IPS-18c (cell line): Measurements from ENCODE around the gene UXT.

Experiments used
- H3K4me3 ChIP-seq: 2 replicates; pipeline ENCODE4 v1.7.0; 2013; ENCODE audit warnings: low read depth, mild to moderate bottlenecking, low read length, moderate library complexity; ENCODE audit not compliant: insufficient read depth
- H3K9me3 ChIP-seq: one replicate; pipeline ENCODE4 v1.6.1; 2013; ENCODE audit warnings: mild to moderate bottlenecking, low read length, moderate library complexity; ENCODE audit not compliant: control insufficient read depth, insufficient read depth

The UXT gene

DNA sequence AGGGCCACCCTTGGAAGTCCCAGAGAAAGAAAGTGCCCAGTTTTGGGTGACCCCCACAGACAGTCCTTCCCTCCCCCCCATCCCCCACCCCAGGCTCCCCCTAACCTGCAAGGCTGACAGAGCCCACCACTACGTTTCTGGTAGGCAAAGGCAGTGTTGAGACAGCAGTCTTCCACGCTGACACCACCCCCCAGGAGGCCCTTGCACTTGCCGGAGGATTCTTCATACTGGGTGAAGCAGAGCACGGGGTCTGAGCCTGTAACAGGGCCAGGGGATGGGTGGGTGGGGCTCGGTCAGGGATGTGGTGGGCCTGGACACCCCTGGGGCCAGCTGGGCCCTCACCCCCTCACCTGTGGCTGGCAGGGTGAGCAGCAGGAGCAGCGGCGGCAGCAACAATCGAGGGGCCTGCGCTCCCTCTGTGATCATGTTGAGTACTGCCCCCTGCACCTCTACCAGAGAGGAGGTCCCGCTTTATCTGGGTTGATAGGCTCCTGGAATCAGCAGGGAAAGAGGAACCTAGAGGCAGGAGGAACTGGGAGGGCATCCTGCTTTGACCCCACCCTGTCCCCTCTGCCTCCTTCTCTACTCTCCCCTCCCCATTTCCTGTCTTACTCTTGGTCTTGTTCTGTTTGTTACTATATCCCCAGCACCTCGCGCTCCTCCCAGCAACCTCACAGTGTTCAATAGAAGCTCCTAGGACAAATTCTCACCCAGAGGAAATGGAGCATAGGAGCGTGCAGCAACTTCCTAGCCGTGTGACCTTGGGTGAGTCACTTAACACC is 29.4 kb downstream of the UXT start, which contains the start of gene CFP:
Gene CFP (minus strand): TSS at position 512 of the 782 bp plus-strand sequence. CDS start 86 bp downstream, at position 426.
- Histone ChIP-seq H3K4me3 (no peak within 1 kb of the TSS; the same call in 1 of the 2 replicates), H3K9me3 (peaks cover 10% of the 10 kb centered on the region)

DNA sequence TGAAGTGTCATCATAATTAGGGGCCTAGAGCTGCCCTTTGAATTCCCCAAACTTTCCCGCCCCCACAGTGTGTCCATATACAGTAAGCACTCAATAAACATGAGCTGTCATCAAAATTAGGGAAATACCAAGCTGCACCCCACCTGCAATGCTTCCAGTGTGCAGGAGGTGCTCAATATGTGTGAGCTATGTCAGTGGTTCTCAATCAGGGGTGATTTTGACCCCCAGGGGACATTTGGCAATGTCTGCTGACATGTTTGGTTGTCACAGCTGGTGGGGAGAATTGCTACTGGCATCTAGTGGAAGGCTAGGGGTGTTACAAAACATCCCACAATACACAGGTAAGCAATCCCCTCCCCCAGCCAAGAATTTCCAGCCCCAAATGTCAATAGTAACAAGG is 30.0 kb downstream of the UXT start:
- Histone ChIP-seq H3K4me3 (no peak overlapping the region), H3K9me3 (peaks cover 10% of the 10 kb centered on the region)

DNA sequence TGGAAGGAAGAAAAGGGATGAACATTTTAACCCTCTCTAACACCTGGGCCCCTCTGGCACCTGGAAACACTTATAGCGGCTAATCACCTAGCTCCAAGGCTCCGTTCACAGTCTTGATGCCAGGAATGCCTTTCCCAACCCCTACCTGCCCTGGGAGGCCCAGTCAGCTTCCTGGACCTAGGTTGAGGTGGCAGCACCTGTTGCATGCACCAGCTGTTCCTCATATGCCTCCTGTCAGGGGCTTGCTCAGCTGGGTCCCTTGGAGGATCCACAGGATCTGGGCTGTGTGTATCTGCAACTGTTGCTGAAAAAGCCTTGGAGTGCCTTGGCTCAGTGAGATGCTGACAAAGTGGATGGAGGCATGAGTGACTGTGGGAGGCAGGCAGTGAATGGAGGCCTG is 33.6 kb downstream of the UXT start:
- Histone ChIP-seq H3K9me3 (peaks cover 5% of the 10 kb centered on the region), H3K4me3 (no peak overlapping the region)

DNA sequence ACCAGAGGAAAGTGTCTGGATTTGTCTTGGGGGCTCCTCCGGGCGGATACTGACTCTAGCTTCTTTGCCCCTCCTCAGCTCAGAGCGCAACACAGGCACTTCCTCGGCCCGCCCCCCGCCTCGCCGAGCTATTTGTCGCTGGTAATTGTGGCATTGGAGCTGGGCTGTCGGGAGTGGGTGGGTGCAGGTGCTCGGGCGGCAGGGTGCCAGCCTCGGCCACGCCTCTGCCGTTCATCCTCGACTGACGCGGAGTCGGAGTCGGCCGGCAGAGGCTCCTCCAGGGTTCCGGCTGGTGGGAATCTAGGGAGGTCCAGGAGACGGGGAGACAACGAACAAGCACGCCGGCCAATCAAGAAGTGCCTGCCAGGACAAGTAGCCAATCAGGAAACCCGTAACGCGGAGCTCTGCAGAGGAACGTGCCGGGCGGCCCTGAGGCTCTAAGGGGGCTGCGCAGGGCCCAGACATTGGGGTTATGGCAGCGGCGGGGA is 35.4 kb downstream of the UXT start:
- peaks cover 5% of the 10 kb centered on the region for H3K9me3 ChIP-seq
- H3K4me3 ChIP-seq = peak overlapping the region; percentile 36; the same call in 1 of the 2 replicates

DNA sequence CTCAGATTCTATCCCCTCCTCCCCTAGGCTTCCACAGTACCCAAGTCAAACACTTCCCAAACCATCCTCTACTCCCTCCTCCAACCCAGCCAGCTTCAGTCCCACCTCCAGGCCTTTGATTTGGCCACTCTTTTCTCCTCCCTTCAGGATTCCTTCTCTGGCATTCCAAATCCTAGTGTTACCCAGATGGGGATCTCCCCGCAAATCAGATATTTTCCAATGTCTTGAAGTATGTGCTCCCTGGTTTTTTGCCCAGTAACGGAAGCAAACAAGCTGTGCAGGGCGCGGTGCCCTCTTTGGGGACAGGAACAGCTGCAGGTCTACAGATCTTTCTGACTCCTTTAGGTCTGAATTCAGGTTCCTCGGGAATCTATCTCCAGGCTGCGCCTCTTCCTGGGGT is 37.1 kb downstream of the UXT start:
- peaks cover 2% of the 10 kb centered on the region for H3K9me3 ChIP-seq

DNA sequence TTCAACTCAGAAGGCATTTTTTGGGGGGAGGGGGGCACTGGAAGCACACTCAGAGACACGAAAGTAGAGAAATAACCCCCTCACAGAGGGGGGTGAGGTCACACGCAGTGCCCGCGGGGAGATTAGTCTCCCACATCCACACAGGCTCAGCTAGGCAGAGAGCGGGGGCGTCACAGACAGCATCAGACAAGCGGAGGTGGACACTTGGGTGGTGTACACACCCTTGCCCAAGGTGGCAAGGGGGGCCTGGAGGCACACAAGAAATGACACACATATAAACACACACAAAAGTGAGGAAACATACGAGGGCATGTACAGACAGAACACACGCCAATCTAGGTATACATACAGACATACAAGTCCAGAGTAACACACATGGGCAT is 38.7 kb downstream of the UXT start:
- peaks cover 7% of the 10 kb centered on the region for H3K9me3 ChIP-seq
- H3K4me3 ChIP-seq = peak overlapping the region; percentile 40

More for the DNA sequence above, 37.1 kb downstream of the UXT start:
- no peak overlapping the region for H3K4me3 ChIP-seq

DNA sequence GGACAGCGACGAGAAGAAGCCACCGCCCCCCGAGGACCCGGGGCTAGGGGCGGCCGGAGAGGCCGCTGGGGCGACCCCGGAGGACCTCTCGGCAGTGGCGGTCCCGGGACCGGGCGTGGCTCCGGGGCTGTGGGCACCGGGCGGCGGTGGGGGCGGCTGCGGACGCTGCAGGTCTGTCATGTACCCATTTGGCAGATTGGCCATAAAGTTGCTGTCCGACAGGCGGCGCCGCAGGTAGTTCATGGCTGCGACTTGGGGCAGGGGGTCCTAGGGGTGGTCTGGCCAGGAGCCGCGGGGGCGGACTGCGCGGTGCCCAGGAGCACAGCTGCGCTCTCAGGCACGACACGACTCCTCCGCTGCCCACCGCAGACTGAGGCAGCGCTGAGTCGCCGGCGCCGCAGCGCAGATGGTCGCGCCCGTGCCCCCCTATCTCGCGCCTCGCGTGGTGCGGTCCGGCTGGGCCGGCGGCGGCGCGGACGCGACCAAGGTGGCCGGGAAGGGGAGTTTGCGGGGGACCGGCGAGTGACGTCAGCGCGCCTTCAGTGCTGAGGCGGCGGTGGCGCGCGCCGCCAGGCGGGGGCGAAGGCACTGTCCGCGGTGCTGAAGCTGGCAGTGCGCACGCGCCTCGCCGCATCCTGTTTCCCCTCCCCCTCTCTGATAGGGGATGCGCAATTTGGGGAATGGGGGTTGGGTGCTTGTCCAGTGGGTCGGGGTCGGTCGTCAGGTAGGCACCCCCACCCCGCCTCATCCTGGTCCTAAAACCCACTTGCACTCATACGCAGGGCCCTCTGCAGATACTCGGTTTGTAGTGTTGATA is 39.3 kb downstream of the UXT start, which contains the start of gene SYN1:
Gene SYN1 (minus strand): TSS at position 372 of the 817 bp plus-strand sequence. CDS start 129 bp downstream, at position 243.
- H3K9me3 ChIP-seq = peaks cover 7% of the 10 kb centered on the region
- peak within 1 kb of the TSS; percentile 40 for H3K4me3 ChIP-seq

DNA sequence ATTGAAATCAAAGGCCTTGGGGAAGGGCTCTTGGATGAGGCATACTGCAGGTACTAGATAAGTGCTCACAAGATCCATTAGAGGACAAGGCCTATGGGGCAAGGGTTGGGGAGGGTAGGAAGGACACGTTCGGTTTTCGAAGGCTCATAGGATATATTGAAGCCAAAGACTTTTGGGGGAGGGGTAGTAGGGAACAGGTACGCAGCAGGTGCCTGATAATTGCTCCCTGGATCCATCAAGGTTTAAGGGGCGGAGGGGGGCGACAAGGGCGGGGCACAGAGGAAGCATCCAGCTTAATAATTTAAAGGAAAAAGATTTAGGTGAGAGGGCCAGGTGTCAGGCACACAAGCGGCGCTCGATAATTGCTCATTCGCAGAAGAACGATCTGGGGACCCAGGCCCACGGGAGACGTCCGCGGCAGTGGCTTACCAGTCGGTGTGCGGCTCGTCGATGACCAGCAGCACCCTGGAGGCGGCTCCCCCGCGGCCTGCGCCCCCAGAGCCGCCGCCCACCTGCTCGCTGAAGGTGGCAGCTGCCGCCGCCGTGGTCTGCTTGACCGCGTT is 40.0 kb downstream of the UXT start:
- peak overlapping the region; percentile 38; the same call in 1 of the 2 replicates for H3K4me3 ChIP-seq

DNA sequence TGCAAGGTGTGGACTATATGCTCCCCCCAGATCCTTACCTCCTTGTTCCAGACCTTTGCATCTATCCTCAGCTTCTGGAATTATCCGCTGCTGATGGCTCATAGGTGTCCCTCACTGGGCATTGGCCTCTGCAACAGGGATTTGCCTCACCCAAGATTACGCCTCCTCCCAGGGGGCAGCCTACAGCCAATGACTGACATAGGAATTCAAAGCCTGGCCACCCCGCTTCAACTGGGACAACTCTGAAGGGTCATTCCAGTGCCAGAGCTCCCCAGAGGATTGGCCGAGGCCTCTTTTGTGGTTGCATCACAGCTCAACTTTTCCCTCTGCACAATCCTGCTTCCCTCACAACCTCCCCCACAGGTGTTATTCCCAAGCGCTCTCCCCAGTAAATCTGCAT is 44.4 kb downstream of the UXT start:
- H3K9me3 ChIP-seq = peaks cover 11% of the 10 kb centered on the region
- H3K4me3 ChIP-seq = no peak overlapping the region

More for the DNA sequence above, 40.0 kb downstream of the UXT start:
- H3K9me3 ChIP-seq = peaks cover 7% of the 10 kb centered on the region

DNA sequence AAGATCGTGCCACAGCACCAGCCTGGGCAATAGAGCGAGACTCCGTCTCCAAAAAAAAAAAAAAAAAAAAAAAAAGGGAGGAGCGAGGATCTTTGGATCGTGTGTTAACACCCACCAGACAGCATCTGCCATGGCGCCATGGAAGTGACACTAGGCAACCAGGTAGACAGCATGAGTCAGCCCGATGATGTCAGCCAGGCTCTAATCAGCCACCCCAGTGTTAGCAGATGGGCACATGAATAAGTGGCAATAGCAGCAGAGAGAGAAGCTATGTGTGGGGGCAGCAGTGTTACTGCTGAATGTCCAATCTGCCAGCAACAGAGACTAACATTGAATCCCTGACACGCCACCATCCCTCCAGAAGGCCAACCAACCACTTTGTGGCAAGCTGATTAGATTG is 45.9 kb downstream of the UXT start:
- H3K4me3 ChIP-seq = no peak overlapping the region; the same call in 1 of the 2 replicates
- peaks cover 11% of the 10 kb centered on the region for H3K9me3 ChIP-seq

DNA sequence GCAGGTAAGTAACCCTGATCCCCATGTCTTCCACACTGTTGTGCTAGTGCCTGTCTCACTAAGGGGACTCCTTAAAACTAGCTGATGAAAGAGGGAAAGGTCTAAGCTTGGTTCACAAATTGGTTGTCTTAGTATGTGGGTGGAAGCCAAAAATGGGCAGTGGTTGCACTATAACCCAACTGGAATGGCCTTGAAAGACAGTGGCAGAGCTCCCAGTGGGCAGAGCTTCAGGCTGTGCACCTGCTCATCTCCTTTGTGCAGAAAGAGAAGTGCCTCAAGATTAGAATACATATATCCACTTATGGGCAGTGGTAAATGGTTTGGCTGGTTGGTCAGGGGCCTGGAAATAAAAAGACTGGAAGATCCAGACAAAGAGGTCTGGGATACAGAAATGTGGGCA is 46.6 kb downstream of the UXT start:
- H3K9me3 ChIP-seq = peaks cover 14% of the 10 kb centered on the region
- H3K4me3 ChIP-seq = no peak overlapping the region

DNA sequence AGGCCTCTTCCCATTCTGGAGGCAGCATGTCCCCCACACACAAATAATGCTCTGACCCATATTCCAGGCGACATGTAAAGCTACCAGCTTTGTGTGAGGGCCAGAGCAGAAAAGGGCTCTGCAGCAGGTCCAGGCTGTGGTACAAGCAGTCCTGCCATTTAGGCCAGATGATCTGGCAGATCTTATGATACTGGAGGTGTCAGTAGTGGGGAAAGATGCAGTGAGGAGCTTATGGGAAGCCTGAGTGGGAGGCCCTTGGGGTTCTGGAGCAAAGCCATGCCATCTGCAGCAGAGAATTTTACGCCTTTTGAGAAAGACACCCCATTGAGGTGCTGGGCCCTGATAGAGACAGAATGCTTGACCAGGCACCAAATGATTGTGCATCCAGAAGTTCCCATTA is 47.1 kb downstream of the UXT start:
- H3K9me3 ChIP-seq = peaks cover 19% of the 10 kb centered on the region
- H3K4me3 ChIP-seq = no peak overlapping the region

DNA sequence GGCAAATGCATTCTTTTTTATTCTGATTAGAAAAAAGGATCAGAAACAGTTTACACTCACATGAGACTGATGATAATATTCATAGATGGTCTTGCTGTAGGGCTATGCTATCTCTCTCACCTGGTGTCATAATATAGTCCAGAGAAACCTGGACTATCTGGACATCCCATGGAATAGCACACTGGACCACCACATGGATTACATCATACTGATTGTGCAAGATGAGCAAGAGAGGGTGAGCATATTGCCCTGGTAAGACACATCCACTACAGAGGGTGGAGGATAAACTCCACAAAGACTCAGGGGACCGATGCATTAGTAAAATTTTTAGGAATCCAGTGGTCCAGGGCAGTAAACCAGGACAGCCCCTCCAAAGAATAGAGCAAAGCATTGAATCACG is 47.5 kb downstream of the UXT start:
- H3K4me3 ChIP-seq = no peak overlapping the region
- H3K9me3 ChIP-seq = peaks cover 19% of the 10 kb centered on the region

DNA sequence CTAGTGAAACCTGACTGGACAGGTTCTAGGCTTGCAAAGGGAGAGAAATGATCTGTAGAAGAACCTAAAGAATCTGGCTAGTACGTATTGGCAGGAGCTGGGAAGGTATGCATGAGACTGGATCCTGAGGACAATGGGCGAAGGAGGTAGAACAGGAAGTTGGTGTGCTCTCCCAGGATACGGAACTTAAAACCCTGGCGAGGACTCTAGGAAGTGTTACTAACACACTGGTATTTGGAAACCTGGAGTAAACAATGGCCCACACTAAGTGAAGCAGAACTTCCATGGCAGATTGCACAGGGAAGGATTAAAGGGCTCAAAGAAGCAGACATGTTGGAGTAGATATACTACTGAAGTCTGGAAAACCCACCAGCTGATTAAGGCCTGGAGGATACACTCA is 48.5 kb downstream of the UXT start:
- Histone ChIP-seq H3K9me3 (peaks cover 16% of the 10 kb centered on the region), H3K4me3 (no peak overlapping the region)

DNA sequence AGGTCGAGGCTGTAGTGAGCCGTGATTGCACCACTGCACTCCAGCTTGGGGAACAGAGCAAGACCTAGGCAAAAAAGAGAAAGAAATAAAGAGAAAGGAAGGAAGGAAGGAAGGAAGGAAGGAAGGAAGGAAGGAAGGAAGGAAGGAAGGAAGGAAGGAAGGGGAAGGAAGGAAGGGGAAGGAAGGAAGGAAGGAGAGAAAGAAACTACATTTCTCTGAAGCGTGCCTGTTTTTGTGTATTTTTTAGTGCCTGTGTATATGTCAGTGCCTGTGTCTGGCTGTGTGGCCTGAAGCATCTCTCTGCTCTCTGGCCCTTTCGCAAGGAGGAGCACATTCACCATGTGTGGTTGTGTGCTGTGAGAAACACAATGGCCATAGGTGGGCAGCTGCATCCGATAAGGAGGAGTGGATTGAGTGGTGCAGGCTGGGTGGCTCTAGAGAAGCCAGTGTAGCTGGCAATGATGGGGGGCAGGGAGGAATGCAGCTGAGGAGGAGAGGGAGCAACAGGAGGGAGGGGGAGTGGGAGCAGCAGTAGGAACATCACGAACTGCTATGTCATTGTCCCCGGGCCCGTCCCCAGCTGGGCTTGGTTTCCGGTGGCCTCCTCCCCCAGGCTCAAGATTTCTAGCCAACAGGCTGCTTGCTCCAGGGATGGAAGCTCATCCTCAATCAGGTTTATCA is 50.7 kb downstream of the UXT start:
- peaks cover 14% of the 10 kb centered on the region for H3K9me3 ChIP-seq

DNA sequence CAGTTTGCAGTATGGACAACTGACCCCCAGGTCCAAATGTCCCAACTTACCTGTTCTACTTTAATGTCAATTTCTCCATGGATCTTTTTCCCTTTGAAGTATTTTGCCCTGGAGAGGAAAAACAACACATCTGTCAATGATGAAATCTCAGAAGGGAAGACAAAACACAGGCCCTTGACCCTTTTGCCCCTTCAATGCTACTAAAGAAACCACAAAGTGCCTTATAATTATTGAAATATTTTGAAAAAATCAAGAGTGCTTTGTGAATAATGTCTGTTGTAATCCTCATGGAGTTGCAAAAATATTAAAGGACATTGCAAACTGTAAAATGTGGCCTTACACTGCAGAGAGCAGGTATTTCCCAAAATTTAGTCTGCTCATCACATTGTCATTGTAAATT is 51.9 kb downstream of the UXT start:
- H3K9me3 ChIP-seq = peaks cover 14% of the 10 kb centered on the region
- no peak overlapping the region for H3K4me3 ChIP-seq

More for the DNA sequence above, 50.7 kb downstream of the UXT start:
- H3K4me3 ChIP-seq = no peak overlapping the region

DNA sequence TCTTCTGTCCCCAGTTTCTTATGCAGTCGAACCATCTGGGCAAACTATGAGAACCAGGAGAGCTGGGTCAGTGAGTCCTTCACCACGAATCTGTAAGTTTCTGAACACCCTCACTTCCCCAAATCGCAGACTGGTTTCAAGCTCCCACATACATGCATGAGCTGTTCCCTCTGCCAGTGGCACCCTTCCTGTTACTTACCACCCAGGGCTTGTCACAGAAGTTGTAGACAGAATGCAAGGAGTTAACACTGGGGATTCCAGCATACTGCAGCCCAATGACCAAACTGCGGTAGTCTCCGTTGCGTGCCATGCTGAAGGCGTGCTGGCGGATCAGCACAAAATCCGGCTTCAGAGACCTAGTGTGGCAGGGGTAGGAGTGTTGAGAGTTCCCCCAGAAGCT is 54.0 kb downstream of the UXT start:
- Histone ChIP-seq H3K4me3 (no peak overlapping the region), H3K9me3 (peaks cover 10% of the 10 kb centered on the region)
